ENCODE data around the gene GPAT2.
"Not testable (repeated sequence)": the region's sequence is repeated elsewhere in the genome, so short reads cannot be mapped to it uniquely, and the experiment has no call there.

DNA sequence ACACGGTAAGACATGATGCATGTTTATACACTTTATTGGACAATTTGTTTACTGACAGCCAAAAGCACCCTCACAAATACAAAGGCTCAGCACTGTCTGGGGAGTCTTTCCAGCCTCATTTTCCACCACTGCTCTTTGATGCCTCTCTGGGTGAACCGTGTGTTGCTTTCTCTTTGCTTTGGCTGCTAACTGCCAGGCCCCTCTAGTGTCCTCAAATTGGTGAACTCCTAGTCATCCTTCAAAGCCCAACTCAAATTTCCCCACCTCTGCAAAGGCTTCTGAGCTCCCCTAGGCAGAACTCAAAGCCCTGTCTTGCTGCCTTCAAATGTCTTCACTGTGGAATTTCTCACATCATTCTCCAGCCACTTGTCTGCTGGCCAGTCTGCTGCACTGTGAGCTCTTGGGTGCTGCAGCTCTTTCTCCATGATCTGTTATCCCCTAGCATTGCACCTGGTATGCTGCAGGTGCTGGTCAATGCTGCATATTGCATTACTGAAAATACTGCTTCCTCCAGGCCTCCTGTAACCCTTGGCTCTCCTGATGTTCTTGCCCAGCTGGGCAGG is 32.5 kb upstream of the GPAT2 start:
- TF ChIP-seq, protein P1, sequence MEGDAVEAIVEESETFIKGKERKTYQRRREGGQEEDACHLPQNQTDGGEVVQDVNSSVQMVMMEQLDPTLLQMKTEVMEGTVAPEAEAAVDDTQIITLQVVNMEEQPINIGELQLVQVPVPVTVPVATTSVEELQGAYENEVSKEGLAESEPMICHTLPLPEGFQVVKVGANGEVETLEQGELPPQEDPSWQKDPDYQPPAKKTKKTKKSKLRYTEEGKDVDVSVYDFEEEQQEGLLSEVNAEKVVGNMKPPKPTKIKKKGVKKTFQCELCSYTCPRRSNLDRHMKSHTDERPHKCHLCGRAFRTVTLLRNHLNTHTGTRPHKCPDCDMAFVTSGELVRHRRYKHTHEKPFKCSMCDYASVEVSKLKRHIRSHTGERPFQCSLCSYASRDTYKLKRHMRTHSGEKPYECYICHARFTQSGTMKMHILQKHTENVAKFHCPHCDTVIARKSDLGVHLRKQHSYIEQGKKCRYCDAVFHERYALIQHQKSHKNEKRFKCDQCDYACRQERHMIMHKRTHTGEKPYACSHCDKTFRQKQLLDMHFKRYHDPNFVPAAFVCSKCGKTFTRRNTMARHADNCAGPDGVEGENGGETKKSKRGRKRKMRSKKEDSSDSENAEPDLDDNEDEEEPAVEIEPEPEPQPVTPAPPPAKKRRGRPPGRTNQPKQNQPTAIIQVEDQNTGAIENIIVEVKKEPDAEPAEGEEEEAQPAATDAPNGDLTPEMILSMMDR (IDR thresholded peaks at IDR 0.05) = not testable (repeated sequence)
- TF ChIP-seq POLR2A (IDR thresholded peaks at IDR 0.05) = not testable (repeated sequence)

Data from lower leg skin (tissue), 3 donors.